Trophoblast cell (in vitro differentiated cells and primary cell): ENCODE results near the gene IRX4.
A peak's percentile ranks its signal among the peaks of the same experiment; 100 is the strongest.

Experiments
- DNase-seq, 2 donors: peaks; one replicate each; pipeline ENCODE4 v3.0.0-alpha.2; 2016
- H2AFZ ChIP-seq: 2 replicates; pipeline ENCODE4 v1.6.1; 2013; ENCODE audit warnings: low read length, moderate library complexity, mild to moderate bottlenecking; ENCODE audit not compliant: insufficient read depth, poor library complexity
- H2AK5ac ChIP-seq: 2 replicates; pipeline ENCODE4 v1.6.1; 2013; ENCODE audit warnings: mild to moderate bottlenecking, low read length
- H2BK120ac ChIP-seq: 2 replicates; pipeline ENCODE4 v1.6.1; 2013; ENCODE audit warnings: low read length, mild to moderate bottlenecking, moderate library complexity; ENCODE audit not compliant: insufficient read depth, poor library complexity
- H2BK12ac ChIP-seq: 2 replicates; pipeline ENCODE4 v1.6.1; 2013; ENCODE audit warnings: mild to moderate bottlenecking, low read length, moderate library complexity
- H2BK5ac ChIP-seq: 2 replicates; pipeline ENCODE4 v1.6.1; 2013; ENCODE audit warnings: low read length, low read depth, moderate library complexity, mild to moderate bottlenecking; ENCODE audit not compliant: poor library complexity
- H3K14ac ChIP-seq: 2 replicates; pipeline ENCODE4 v1.6.1; 2013; ENCODE audit warnings: mild to moderate bottlenecking, low read length
- H3K18ac ChIP-seq: 2 replicates; pipeline ENCODE4 v1.6.1; 2013; ENCODE audit warnings: mild to moderate bottlenecking, low read length
- H3K23ac ChIP-seq: 2 replicates; pipeline ENCODE4 v1.6.1; 2013; ENCODE audit warnings: low read length
- H3K27ac ChIP-seq: 2 replicates; pipeline ENCODE4 v1.5.1; 2013; ENCODE audit warnings: low read depth, mild to moderate bottlenecking, inconsistent platforms, low read length, moderate library complexity
- H3K27me3 ChIP-seq: 2 replicates; pipeline ENCODE4 v1.6.1; 2013; ENCODE audit warnings: inconsistent platforms, mild to moderate bottlenecking, low read length, moderate library complexity; ENCODE audit not compliant: insufficient read depth
- H3K36me3 ChIP-seq, 2 experiments: 1 replicate in 1 of 2; 2 replicates in 1 of 2; pipeline ENCODE4 v1.6.1; 2013; ENCODE audit warnings: low read length in 2 of 2, mild to moderate bottlenecking in 2 of 2, moderate library complexity in 1 of 2; ENCODE audit not compliant: insufficient read depth in 2 of 2, control insufficient read depth in 1 of 2
- H3K4ac ChIP-seq: 2 replicates; pipeline ENCODE4 v1.6.1; 2013; ENCODE audit warnings: low read depth, mild to moderate bottlenecking, low read length, moderate library complexity
- H3K4me1 ChIP-seq, 2 experiments: 1 replicate in 1 of 2; 2 replicates in 1 of 2; pipeline ENCODE4 v1.6.1; 2013; ENCODE audit warnings: low read length in 2 of 2, mild to moderate bottlenecking in 2 of 2, moderate library complexity in 1 of 2; ENCODE audit not compliant: insufficient read depth in 2 of 2, control insufficient read depth in 1 of 2
- H3K4me2 ChIP-seq: 2 replicates; pipeline ENCODE4 v1.6.1; 2013; ENCODE audit warnings: inconsistent platforms, mild to moderate bottlenecking, low read length, moderate library complexity
- H3K4me3 ChIP-seq: 2 replicates; pipeline ENCODE4 v1.5.1; 2013; ENCODE audit warnings: mild to moderate bottlenecking, low read depth, low read length, inconsistent platforms
- H3K79me1 ChIP-seq: one replicate; pipeline ENCODE4 v1.6.1; 2013; ENCODE audit warnings: low read length
- H3K79me2 ChIP-seq: 2 replicates; pipeline ENCODE4 v1.6.1; 2013; ENCODE audit warnings: low read length, mild to moderate bottlenecking; ENCODE audit not compliant: control insufficient read depth, insufficient read depth, poor library complexity
- H3K9ac ChIP-seq: 2 replicates; pipeline ENCODE4 v1.6.1; 2013; ENCODE audit warnings: mild to moderate bottlenecking, low read length
- H3K9me3 ChIP-seq: 2 replicates; pipeline ENCODE4 v1.6.1; 2013; ENCODE audit warnings: low read depth, mild to moderate bottlenecking, control low read depth, inconsistent platforms, low read length; ENCODE audit not compliant: insufficient read depth
- H4K12ac ChIP-seq: 2 replicates; pipeline ENCODE4 v1.6.1; 2013; ENCODE audit warnings: low read depth, mild to moderate bottlenecking, low read length, moderate library complexity
- H4K8ac ChIP-seq: 2 replicates; pipeline ENCODE4 v1.6.1; 2013; ENCODE audit warnings: low read depth, mild to moderate bottlenecking, low read length, moderate library complexity
- H4K91ac ChIP-seq: one replicate; pipeline ENCODE4 v1.6.1; 2013; ENCODE audit warnings: low read depth, mild to moderate bottlenecking, low read length, moderate library complexity
- WGBS: extraction: QIAGEN DNeasy Blood & Tissue Kit; methylation state at CpG from one replicate; pipeline ENCODE4 v1.1.7; 2013; ENCODE audit warnings: missing lambda C conversion rate; ENCODE audit not compliant: insufficient read length, insufficient coverage; ENCODE audit errors: extremely low coverage; 5-methylcytosine and 5-hydroxymethylcytosine counted together

Gene IRX4

GRCh38 chr5:1855075-1855474, 27.6 kb downstream of the IRX4 start:
- H3K4me2 ChIP-seq: no peak overlapping the region
- H3K4ac ChIP-seq: no peak overlapping the region
- H3K14ac ChIP-seq: no peak overlapping the region
- H2BK5ac ChIP-seq: no peak overlapping the region
- H2BK12ac ChIP-seq: no peak overlapping the region
- H2AFZ ChIP-seq: no peak overlapping the region
- H3K23ac ChIP-seq: no peak overlapping the region
- no peak overlapping the region for H2AK5ac ChIP-seq
- no peaks in the 10 kb centered on the region for H3K79me2 ChIP-seq
- H4K8ac ChIP-seq: no peak overlapping the region
- no peak overlapping the region for H2BK120ac ChIP-seq
- H3K27me3 ChIP-seq: peaks cover 11% of the 10 kb centered on the region
- no peaks in the 10 kb centered on the region for H3K79me1 ChIP-seq
- H3K18ac ChIP-seq: no peak overlapping the region
- WGBS: no CpG with 5 or more reads among the region's 3 CpGs
- H3K4me3 ChIP-seq: no peak overlapping the region
- DNase-seq: no peak
- no peak overlapping the region for H3K9ac ChIP-seq
- H3K4me1 ChIP-seq: peaks cover 6 to 9% of the 10 kb centered on the region in 2 experiments
- peaks cover 8% of the 10 kb centered on the region for H3K9me3 ChIP-seq
- no peaks in the 10 kb centered on the region for H3K36me3 ChIP-seq
- H4K12ac ChIP-seq: no peak overlapping the region
- no peak overlapping the region for H3K27ac ChIP-seq
- H4K91ac ChIP-seq: no peak overlapping the region

GRCh38 chr5:1853531-1853930, 29.2 kb downstream of the IRX4 start:
- Histone ChIP-seq H2BK5ac (no peak overlapping the region), H3K4ac (no peak overlapping the region), H3K27ac (no peak overlapping the region), H3K18ac (no peak overlapping the region), H3K4me3 (no peak overlapping the region), H3K79me2 (no peaks in the 10 kb centered on the region), H4K91ac (no peak overlapping the region), H2AFZ (no peak overlapping the region), H3K27me3 (peaks cover 13% of the 10 kb centered on the region), H3K36me3 (no peaks in the 10 kb centered on the region), H2BK120ac (no peak overlapping the region), H3K14ac (no peak overlapping the region), H2BK12ac (no peak overlapping the region), H3K4me2 (no peak overlapping the region), H4K12ac (no peak overlapping the region), H3K23ac (no peak overlapping the region), H4K8ac (no peak overlapping the region), H3K9me3 (peaks cover 8% of the 10 kb centered on the region), H3K9ac (no peak overlapping the region), H3K79me1 (no peaks in the 10 kb centered on the region), H3K4me1 (peaks cover 6 to 9% of the 10 kb centered on the region in 2 experiments), H2AK5ac (no peak overlapping the region)
- no CpG with 5 or more reads among the region's 8 CpGs for WGBS
- no peak for DNase-seq

GRCh38 chr5:1852324-1852947, 30.3 kb downstream of the IRX4 start:
- Histone ChIP-seq H4K12ac (no peak overlapping the region), H3K9me3 (peaks cover 8% of the 10 kb centered on the region), H3K4me2 (no peak overlapping the region), H4K8ac (no peak overlapping the region), H3K79me1 (no peaks in the 10 kb centered on the region), H4K91ac (no peak overlapping the region), H2BK120ac (no peak overlapping the region), H2BK12ac (no peak overlapping the region), H3K79me2 (no peaks in the 10 kb centered on the region), H3K27ac (no peak overlapping the region), H3K14ac (no peak overlapping the region), H3K4me3 (no peak overlapping the region), H2AK5ac (no peak overlapping the region), H3K36me3 (no peaks in the 10 kb centered on the region), H3K27me3 (peaks cover 13% of the 10 kb centered on the region), H2AFZ (no peak overlapping the region), H3K4ac (no peak overlapping the region), H3K18ac (no peak overlapping the region), H2BK5ac (no peak overlapping the region), H3K4me1 (peaks cover 6 to 9% of the 10 kb centered on the region in 2 experiments), H3K9ac (no peak overlapping the region), H3K23ac (no peak overlapping the region)
- no peak for DNase-seq
- no CpG with 5 or more reads among the region's 23 CpGs for WGBS

- H3K9me3 ChIP-seq: peaks cover 8% of the 10 kb centered on the region
- peak overlapping the region; percentile 46 for H3K4me3 ChIP-seq
- H3K27me3 ChIP-seq: peaks cover 15% of the 10 kb centered on the region
- DNase-seq: no peak
- H4K91ac ChIP-seq: no peak overlapping the region
- no peak overlapping the region for H2AK5ac ChIP-seq
- H3K4ac ChIP-seq: no peak overlapping the region
- H2BK120ac ChIP-seq: no peak overlapping the region
- H2BK5ac ChIP-seq: no peak overlapping the region
- H4K8ac ChIP-seq: no peak overlapping the region
- H3K79me2 ChIP-seq: no peaks in the 10 kb centered on the region
- H2BK12ac ChIP-seq: no peak overlapping the region
- no peak overlapping the region for H3K27ac ChIP-seq
- H2AFZ ChIP-seq: no peak overlapping the region
- peak overlapping the region; percentile 43 for H3K4me2 ChIP-seq
- no peak overlapping the region for H3K18ac ChIP-seq
- no peaks in the 10 kb centered on the region for H3K36me3 ChIP-seq
- H4K12ac ChIP-seq: no peak overlapping the region
- peaks cover 6 to 9% of the 10 kb centered on the region in 2 experiments for H3K4me1 ChIP-seq
- no peak overlapping the region for H3K9ac ChIP-seq
- no peak overlapping the region for H3K23ac ChIP-seq
- no peak overlapping the region for H3K14ac ChIP-seq
- WGBS: no CpG with 5 or more reads among the region's 34 CpGs
- H3K79me1 ChIP-seq: no peaks in the 10 kb centered on the region
Measured at GRCh38 chr5:1851290-1851934, 31.3 kb downstream of the IRX4 start.
